ENCODE results near the gene CREBBP.

CREBBP gene

DNA sequence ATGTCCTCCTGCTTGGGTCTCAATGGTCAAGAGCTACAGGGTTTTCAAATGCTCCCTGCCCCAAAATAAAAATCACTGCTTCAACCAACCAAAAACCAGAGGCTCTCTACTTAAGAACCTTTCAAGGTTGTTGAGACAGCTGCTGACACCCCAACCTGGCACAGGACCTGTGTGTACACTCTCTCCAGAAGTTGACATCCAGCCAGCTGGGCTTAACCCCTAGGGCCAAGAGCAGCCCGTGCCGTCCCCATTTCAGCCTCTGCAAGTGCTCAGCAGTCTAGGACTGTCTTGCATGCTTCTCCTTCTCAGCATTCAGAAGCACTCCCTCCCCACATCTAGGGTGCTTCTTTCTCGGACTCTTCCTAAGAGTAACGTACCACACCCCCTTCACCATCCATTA lies 104.2 kb downstream of the CREBBP start:
- no peak for FAIRE-seq
- TF ChIP-seq, protein P1, sequence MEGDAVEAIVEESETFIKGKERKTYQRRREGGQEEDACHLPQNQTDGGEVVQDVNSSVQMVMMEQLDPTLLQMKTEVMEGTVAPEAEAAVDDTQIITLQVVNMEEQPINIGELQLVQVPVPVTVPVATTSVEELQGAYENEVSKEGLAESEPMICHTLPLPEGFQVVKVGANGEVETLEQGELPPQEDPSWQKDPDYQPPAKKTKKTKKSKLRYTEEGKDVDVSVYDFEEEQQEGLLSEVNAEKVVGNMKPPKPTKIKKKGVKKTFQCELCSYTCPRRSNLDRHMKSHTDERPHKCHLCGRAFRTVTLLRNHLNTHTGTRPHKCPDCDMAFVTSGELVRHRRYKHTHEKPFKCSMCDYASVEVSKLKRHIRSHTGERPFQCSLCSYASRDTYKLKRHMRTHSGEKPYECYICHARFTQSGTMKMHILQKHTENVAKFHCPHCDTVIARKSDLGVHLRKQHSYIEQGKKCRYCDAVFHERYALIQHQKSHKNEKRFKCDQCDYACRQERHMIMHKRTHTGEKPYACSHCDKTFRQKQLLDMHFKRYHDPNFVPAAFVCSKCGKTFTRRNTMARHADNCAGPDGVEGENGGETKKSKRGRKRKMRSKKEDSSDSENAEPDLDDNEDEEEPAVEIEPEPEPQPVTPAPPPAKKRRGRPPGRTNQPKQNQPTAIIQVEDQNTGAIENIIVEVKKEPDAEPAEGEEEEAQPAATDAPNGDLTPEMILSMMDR (IDR thresholded peaks at IDR 0.05; ENCODE audit: insufficient read depth, missing control alignments), result no peak
- DNase-seq (ENCODE audit: insufficient read length, low spot score), result no peak

DNA sequence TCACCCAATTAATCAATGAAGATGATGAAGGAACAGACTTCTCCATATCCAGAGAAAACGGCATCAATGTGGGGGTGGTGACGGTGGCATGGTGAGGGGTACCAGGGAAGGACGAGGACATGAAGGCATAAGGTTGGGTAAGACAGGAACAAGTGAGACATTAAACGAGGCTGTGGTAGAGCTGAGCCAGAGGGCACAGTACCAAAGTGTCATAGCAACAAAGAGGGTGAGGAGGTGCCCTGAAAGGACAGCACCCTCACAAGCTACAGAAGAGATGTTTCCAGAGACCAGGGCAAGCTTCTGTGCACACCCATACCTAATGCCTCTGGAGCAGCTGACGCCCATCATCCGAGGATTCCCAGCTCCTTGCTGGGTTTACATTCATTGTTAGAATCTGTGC lies 105.7 kb downstream of the CREBBP start:
- FAIRE-seq (no peak), DNase-seq (ENCODE audit: insufficient read length, low spot score) (no peak)
- TF ChIP-seq, protein P1 (IDR thresholded peaks at IDR 0.05; ENCODE audit: insufficient read depth, missing control alignments), result no peak

DNA sequence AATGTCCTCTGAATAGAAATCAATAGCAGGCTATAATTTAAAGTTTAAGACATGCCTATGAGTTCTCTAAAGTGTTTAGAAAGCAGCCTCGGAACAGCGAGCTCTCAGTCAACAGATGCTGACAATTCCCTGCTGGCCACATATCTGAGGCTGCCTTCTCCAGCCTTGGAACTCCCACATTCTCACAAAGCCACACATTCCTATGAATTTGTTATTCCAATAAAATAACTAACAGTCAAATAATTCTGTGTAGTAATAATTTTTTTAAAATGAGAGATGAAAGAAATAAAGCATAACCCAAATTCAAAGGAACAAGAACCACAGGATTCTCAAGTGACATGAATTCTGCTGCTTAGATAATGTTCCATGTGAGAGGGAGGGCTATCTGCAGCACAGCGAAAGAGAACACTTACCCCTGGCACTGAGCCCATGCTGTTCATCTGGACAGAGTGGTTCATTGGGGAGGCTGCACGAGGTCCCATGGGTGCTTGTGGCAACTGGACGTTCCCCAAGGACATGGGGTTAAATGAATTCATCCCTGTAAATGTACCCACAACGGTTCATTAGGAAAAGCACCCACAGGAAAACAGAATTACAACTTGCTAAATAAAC lies 106.3 kb downstream of the CREBBP start:
- no peak for FAIRE-seq
- TF ChIP-seq, protein P1 (IDR thresholded peaks at IDR 0.05; ENCODE audit: insufficient read depth, missing control alignments), result no peak
- no peak for DNase-seq (ENCODE audit: insufficient read length, low spot score)

DNA sequence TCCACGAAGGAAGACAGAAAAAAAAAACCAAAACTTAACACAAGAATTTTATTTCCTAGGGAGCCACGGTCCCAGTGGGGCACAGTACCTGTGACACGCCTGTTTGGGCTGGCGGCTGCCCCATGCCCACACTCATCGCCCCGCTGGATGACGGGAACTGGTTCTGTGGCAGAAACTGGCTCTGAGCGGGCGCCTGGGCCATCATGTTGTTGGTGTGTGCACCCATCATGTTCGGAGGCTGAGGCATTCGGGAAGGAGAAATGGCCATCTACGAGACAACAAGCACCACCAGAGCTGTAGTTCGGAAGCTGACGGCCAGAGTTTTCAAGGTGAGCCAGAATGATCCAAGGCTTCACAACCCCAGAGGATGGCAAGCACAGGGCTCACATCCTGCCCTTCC lies 106.8 kb downstream of the CREBBP start:
- TF ChIP-seq, protein P1 (IDR thresholded peaks at IDR 0.05; ENCODE audit: insufficient read depth, missing control alignments), result no peak
- DNase-seq (ENCODE audit: insufficient read length, low spot score) (no peak), FAIRE-seq (no peak)

DNA sequence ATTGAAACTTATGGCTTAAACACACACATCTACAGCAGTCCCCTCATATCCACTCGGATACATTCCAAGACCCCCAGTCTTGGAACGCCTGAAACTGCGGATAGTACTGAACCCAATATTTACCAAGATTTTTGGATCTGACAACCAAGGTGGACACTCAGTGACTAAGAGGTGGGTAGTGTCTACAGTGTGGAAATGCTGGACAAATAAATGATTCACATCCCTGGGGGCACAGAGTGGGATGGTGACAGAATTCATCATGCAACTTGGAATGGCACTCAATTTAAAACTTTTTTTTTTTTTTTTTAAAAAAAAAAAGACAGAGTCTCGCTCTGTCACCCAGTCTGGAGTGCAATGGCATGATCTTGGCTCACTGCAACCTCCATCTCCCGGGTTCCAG lies 109.0 kb downstream of the CREBBP start:
- TF ChIP-seq, protein P1 (IDR thresholded peaks at IDR 0.05; ENCODE audit: insufficient read depth, missing control alignments), result no peak
- FAIRE-seq (no peak), DNase-seq (ENCODE audit: insufficient read length, low spot score) (no peak)

DNA sequence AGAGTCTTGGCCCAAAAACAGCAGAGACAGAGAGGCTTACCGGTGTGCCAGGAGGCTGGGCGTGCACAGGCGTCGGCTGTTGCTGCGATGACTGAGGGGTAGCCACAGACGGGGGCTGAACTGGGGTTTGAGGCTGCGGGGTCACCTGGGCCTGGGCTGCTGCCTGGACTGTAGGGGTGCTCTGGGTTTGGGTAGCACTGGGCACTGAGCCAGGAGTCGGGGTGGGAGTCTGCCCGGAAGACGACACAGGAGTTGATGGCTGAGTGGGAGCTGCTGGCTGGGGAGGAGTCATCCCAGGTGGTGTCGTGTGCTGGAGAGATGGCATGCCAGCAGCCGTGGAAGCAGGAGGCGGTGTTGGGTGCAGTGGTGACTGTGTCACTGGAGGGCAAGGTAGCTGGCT lies 110.0 kb downstream of the CREBBP start:
- TF ChIP-seq, protein P1 (IDR thresholded peaks at IDR 0.05; ENCODE audit: insufficient read depth, missing control alignments), result no peak
- no peak for FAIRE-seq
- DNase-seq (ENCODE audit: insufficient read length, low spot score), result no peak

DNA sequence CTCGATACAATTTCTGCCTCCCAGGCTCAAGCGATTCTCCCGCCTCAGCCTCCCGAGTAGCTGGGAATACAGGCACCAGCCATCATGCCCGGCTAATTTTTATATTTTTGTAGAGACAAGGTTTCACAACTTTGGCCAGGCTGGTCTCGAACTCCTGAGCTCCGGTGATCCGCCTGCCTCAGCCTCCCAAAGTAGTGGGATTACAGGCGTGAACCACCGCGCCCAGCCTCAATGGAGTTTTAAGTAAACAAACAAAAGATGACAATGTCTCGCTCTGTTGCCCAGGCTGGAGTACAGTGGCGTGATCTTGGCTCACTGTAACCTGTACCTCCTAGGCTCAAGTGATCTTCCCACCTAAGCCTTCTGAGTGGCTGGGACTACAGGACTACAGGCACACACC lies 110.6 kb downstream of the CREBBP start:
- FAIRE-seq, result no peak
- DNase-seq (ENCODE audit: insufficient read length, low spot score), result no peak
- TF ChIP-seq, protein P1 (IDR thresholded peaks at IDR 0.05; ENCODE audit: insufficient read depth, missing control alignments), result no peak
